DND-41 (cell line): ENCODE data around the gene PBOV1.

Experiments used
- ATAC-seq: fragments of 200-7000 bp; cut with Tn5 transposase; 3 replicates; pipeline ENCODE4 v1.9.1; 2021; ENCODE audit warnings: low read depth; ENCODE audit not compliant: insufficient read depth
- DNase-seq: peaks from one replicate; pipeline ENCODE4 v3.0.0-alpha.2; 2020
- H2AFZ ChIP-seq: 2 replicates; pipeline ENCODE4 v1.6.0; 2012; ENCODE audit warnings: low read depth, low read length
- H3K27ac ChIP-seq: 2 replicates; pipeline ENCODE4 v1.5.1; 2012; ENCODE audit warnings: low read length, inconsistent platforms
- H3K27me3 ChIP-seq: fragments of 200-600 bp; sonication (generic); 2 replicates; pipeline ENCODE4 v1.6.0; 2012; ENCODE audit warnings: low read length, mild to moderate bottlenecking, inconsistent platforms; ENCODE audit not compliant: insufficient read depth, poor library complexity
- H3K36me3 ChIP-seq: 2 replicates; pipeline ENCODE4 v1.5.1; 2012; ENCODE audit warnings: low read length, inconsistent platforms; ENCODE audit not compliant: insufficient read depth
- H3K4me1 ChIP-seq: 2 replicates; pipeline ENCODE4 v1.5.1; 2012; ENCODE audit warnings: mild to moderate bottlenecking, low read length; ENCODE audit not compliant: insufficient read depth
- H3K4me2 ChIP-seq: 2 replicates; pipeline ENCODE4 v1.6.0; 2012; ENCODE audit warnings: mild to moderate bottlenecking, moderate library complexity, low read length, inconsistent platforms; ENCODE audit not compliant: insufficient read depth
- H3K4me3 ChIP-seq, 2 experiments: fragments of 200-600 bp in 1 of 2; shearing (Covaris generic) in 1 of 2; 2 replicates each; pipeline ENCODE4 v1.5.1; 2012 to 2016; ENCODE audit warnings: inconsistent platforms in 2 of 2, low read length in 2 of 2, mild to moderate bottlenecking in 2 of 2, low read depth in 1 of 2, moderate library complexity in 1 of 2
- H3K79me2 ChIP-seq: 2 replicates; pipeline ENCODE4 v1.6.0; 2012; ENCODE audit warnings: low read length, inconsistent platforms; ENCODE audit not compliant: insufficient read depth
- H3K9ac ChIP-seq: 2 replicates; pipeline ENCODE4 v1.6.0; 2012; ENCODE audit warnings: low read depth, mild to moderate bottlenecking, inconsistent platforms, low read length, moderate library complexity
- H3K9me3 ChIP-seq: 2 replicates; pipeline ENCODE4 v1.5.1; 2012; ENCODE audit warnings: low read length, moderate library complexity, mild to moderate bottlenecking, inconsistent platforms; ENCODE audit not compliant: insufficient read depth, severe bottlenecking
- H4K20me1 ChIP-seq: 2 replicates; pipeline ENCODE4 v1.6.0; 2012; ENCODE audit warnings: low read length; ENCODE audit not compliant: insufficient read depth
- EZH2 ChIP-seq: IDR thresholded peaks from 3 replicates; pipeline ENCODE4 v1.6.1; 2012; ENCODE audit warnings: borderline replicate concordance, low read depth, mild to moderate bottlenecking, moderate library complexity, low read length, inconsistent platforms; ENCODE audit not compliant: severe bottlenecking
- TF ChIP-seq, protein P1 (sequence below): IDR thresholded peaks from 2 replicates; pipeline ENCODE4 v1.5.1; 2012; ENCODE audit warnings: borderline replicate concordance, low read length, moderate library complexity, mild to moderate bottlenecking; ENCODE audit not compliant: poor library complexity, severe bottlenecking; ENCODE audit errors: extremely low read depth

PBOV1 gene

GRCh38 chr6:138176652-138177232, 41.5 kb downstream of the PBOV1 start:
- peaks cover 5% of the 10 kb centered on the region for H3K27me3 ChIP-seq
- H3K4me1 ChIP-seq, result no peaks in the 10 kb centered on the region
- no peak overlapping the region for H3K9ac ChIP-seq
- no peaks in the 10 kb centered on the region for H3K36me3 ChIP-seq
- no peak overlapping the region for H3K27ac ChIP-seq
- no peak for TF ChIP-seq EZH2
- TF ChIP-seq, protein P1, sequence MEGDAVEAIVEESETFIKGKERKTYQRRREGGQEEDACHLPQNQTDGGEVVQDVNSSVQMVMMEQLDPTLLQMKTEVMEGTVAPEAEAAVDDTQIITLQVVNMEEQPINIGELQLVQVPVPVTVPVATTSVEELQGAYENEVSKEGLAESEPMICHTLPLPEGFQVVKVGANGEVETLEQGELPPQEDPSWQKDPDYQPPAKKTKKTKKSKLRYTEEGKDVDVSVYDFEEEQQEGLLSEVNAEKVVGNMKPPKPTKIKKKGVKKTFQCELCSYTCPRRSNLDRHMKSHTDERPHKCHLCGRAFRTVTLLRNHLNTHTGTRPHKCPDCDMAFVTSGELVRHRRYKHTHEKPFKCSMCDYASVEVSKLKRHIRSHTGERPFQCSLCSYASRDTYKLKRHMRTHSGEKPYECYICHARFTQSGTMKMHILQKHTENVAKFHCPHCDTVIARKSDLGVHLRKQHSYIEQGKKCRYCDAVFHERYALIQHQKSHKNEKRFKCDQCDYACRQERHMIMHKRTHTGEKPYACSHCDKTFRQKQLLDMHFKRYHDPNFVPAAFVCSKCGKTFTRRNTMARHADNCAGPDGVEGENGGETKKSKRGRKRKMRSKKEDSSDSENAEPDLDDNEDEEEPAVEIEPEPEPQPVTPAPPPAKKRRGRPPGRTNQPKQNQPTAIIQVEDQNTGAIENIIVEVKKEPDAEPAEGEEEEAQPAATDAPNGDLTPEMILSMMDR, result no peak
- ATAC-seq (no peak), DNase-seq (no peak)
- H3K4me3 ChIP-seq, result no peak overlapping the region
- H3K9me3 ChIP-seq, result peaks cover 9% of the 10 kb centered on the region
- no peak overlapping the region for H3K4me2 ChIP-seq
- H2AFZ ChIP-seq, result no peak overlapping the region
- H4K20me1 ChIP-seq, result no peaks in the 10 kb centered on the region
- H3K79me2 ChIP-seq, result no peaks in the 10 kb centered on the region

- peaks cover 9% of the 10 kb centered on the region for H3K27me3 ChIP-seq
- no peak overlapping the region for H3K4me2 ChIP-seq
- H3K36me3 ChIP-seq, result no peaks in the 10 kb centered on the region
- no peak overlapping the region for H3K27ac ChIP-seq
- ATAC-seq, result no peak
- TF ChIP-seq, protein P1, result no peak
- TF ChIP-seq EZH2, result no peak
- DNase-seq, result no peak
- peaks cover 9% of the 10 kb centered on the region for H3K9me3 ChIP-seq
- H3K79me2 ChIP-seq, result no peaks in the 10 kb centered on the region
- no peak overlapping the region for H2AFZ ChIP-seq
- H3K9ac ChIP-seq, result no peak overlapping the region
- H4K20me1 ChIP-seq, result no peaks in the 10 kb centered on the region
- no peak overlapping the region for H3K4me3 ChIP-seq
- H3K4me1 ChIP-seq, result no peaks in the 10 kb centered on the region
Observed at GRCh38 chr6:138175596-138175995, 42.7 kb downstream of the PBOV1 start.
